IMR-90 (cell line): ENCODE data around the gene RALGPS1. TPM values are rescaled to one million over a fixed set of nuclear protein-coding genes. Genes with fewer than 3 reads are reported as not detected.
A peak's percentile ranks its signal among the peaks of the same experiment; 100 is the strongest.

Source experiments
- ATAC-seq: fragments of 200-7000 bp; cut with Tn5 transposase; 2 replicates; pipeline ENCODE4 v1.9.1; 2020; ENCODE audit warnings: low read depth, mild to moderate bottlenecking, moderate library complexity
- BruUV-seq: library from RNA; stranded (reverse); fragments of 400-500 nt; replicated peaks from 2 replicates; lab custom pipeline; 2021; lab: Mats Ljungman, UMichigan
- CTCF ChIA-PET: fragments of 300-600 bp; formaldehyde crosslinking; extraction: SDS; loops from one replicate; lab custom pipeline; 2021; ENCODE audit warnings: antibody characterized with exemption; lab: Yijun Ruan, JAX
- POLR2A ChIA-PET: fragments of 300-600 bp; sonication (Branson Sonifier 250); formaldehyde crosslinking; loops from one replicate; lab custom pipeline; 2022; ENCODE audit warnings: antibody characterized with exemption; ENCODE audit not compliant: unreplicated experiment; lab: Charles Lee
- DNase-seq: peaks from one replicate; pipeline ENCODE4 v3.0.0; 2013
- H2AFZ ChIP-seq: replicated peaks from 2 replicates; pipeline ENCODE3; 2013; ENCODE audit warnings: low read length, mild to moderate bottlenecking; ENCODE audit not compliant: poor library complexity
- H2AK5ac ChIP-seq: 2 replicates; pipeline ENCODE4 v1.6.1; 2013; ENCODE audit warnings: low read depth, low read length, inconsistent platforms
- H2AK9ac ChIP-seq: replicated peaks from 2 replicates; pipeline ENCODE3; 2013; ENCODE audit warnings: mild to moderate bottlenecking, low read depth, low read length, moderate library complexity; ENCODE audit not compliant: poor library complexity
- H2BK120ac ChIP-seq: 2 replicates; pipeline ENCODE4 v1.6.1; 2013; ENCODE audit warnings: low read depth, low read length, inconsistent platforms
- H2BK15ac ChIP-seq: 3 replicates; pipeline ENCODE4 v1.6.1; 2013; ENCODE audit warnings: low read depth, low read length, inconsistent platforms
- H2BK20ac ChIP-seq: 2 replicates; pipeline ENCODE4 v1.6.1; 2013; ENCODE audit warnings: low read depth, mild to moderate bottlenecking, inconsistent platforms, low read length, moderate library complexity
- H2BK5ac ChIP-seq: 2 replicates; pipeline ENCODE4 v1.6.1; 2013; ENCODE audit warnings: mild to moderate bottlenecking, low read depth, low read length, inconsistent platforms; ENCODE audit not compliant: poor library complexity, severe bottlenecking
- H3K14ac ChIP-seq: replicated peaks from 2 replicates; pipeline ENCODE4 v1.6.1; 2013; ENCODE audit warnings: low read depth, low read length, inconsistent platforms
- H3K18ac ChIP-seq: 2 replicates; pipeline ENCODE4 v1.6.1; 2013; ENCODE audit warnings: low read depth, low read length, control low read depth
- H3K23ac ChIP-seq: 2 replicates; pipeline ENCODE4 v1.6.1; 2013; ENCODE audit warnings: low read depth, low read length, inconsistent platforms
- H3K27ac ChIP-seq: 2 replicates; pipeline ENCODE4 v1.5.1; 2013; ENCODE audit warnings: mild to moderate bottlenecking, control low read depth, low read length; ENCODE audit not compliant: insufficient read depth
- H3K27me3 ChIP-seq: 2 replicates; pipeline ENCODE4 v1.6.1; 2013; ENCODE audit warnings: low read length; ENCODE audit not compliant: control insufficient read depth, insufficient read depth
- H3K36me3 ChIP-seq: 2 replicates; pipeline ENCODE4 v1.6.1; 2013; ENCODE audit warnings: low read length, mixed read lengths; ENCODE audit not compliant: control insufficient read depth, insufficient read depth
- H3K4ac ChIP-seq: 2 replicates; pipeline ENCODE4 v1.6.1; 2013; ENCODE audit warnings: low read depth, low read length, inconsistent platforms
- H3K4me1 ChIP-seq: 2 replicates; pipeline ENCODE4 v1.6.1; 2013; ENCODE audit warnings: low read length, mixed read lengths; ENCODE audit not compliant: control insufficient read depth, insufficient read depth
- H3K4me2 ChIP-seq: 2 replicates; pipeline ENCODE4 v1.6.1; 2013; ENCODE audit warnings: low read depth, mild to moderate bottlenecking, control low read depth, low read length, moderate library complexity
- H3K4me3 ChIP-seq: 2 replicates; pipeline ENCODE4 v1.5.1; 2013; ENCODE audit warnings: low read depth, mild to moderate bottlenecking, control low read depth, low read length, moderate library complexity; ENCODE audit not compliant: insufficient read depth
- H3K56ac ChIP-seq: 2 replicates; pipeline ENCODE4 v1.6.1; 2013; ENCODE audit warnings: low read length, inconsistent platforms; ENCODE audit not compliant: insufficient read depth; ENCODE audit errors: extremely low read depth
- H3K79me1 ChIP-seq, 2 experiments: 2 replicates each; pipeline ENCODE4 v1.6.1; 2013; ENCODE audit warnings: low read length in 2 of 2, inconsistent platforms in 1 of 2, low read depth in 1 of 2
- H3K9ac ChIP-seq: 2 replicates; pipeline ENCODE4 v1.6.1; 2013; ENCODE audit warnings: low read depth, low read length, control low read depth
- H3K9me1 ChIP-seq: 2 replicates; pipeline ENCODE4 v1.6.1; 2013; ENCODE audit warnings: low read length, inconsistent platforms; ENCODE audit not compliant: insufficient read depth
- H3K9me3 ChIP-seq: 2 replicates; pipeline ENCODE4 v1.6.1; 2013; ENCODE audit warnings: low read length; ENCODE audit not compliant: control insufficient read depth, insufficient read depth
- H4K20me1 ChIP-seq: 2 replicates; pipeline ENCODE4 v1.6.1; 2013; ENCODE audit warnings: low read length, inconsistent platforms; ENCODE audit not compliant: insufficient read depth
- H4K5ac ChIP-seq: 2 replicates; pipeline ENCODE4 v1.6.1; 2013; ENCODE audit warnings: mild to moderate bottlenecking, low read depth, low read length, control low read depth
- H4K8ac ChIP-seq, 2 experiments: 2 replicates each; pipeline ENCODE4 v1.6.1; 2013; ENCODE audit warnings: low read depth in 2 of 2, low read length in 2 of 2, control low read depth in 1 of 2, inconsistent platforms in 1 of 2
- H4K91ac ChIP-seq: 2 replicates; pipeline ENCODE4 v1.6.1; 2013; ENCODE audit warnings: low read depth, low read length, inconsistent platforms; ENCODE audit not compliant: insufficient read depth
- BHLHE40 ChIP-seq: fragments of 150-350 bp; IDR thresholded peaks from 2 replicates; pipeline ENCODE4 v1.6.1; 2016; ENCODE audit warnings: mild to moderate bottlenecking, low read depth, low read length
- CEBPB ChIP-seq: IDR thresholded peaks from 2 replicates; pipeline ENCODE4 v1.6.1; 2012; ENCODE audit warnings: low read depth, low read length, improper control_type of control experiment
- CHD1 ChIP-seq: IDR thresholded peaks from 2 replicates; pipeline ENCODE4 v1.6.1; 2012; ENCODE audit warnings: low read depth, low read length, improper control_type of control experiment
- ELK1 ChIP-seq: fragments of 150-350 bp; IDR thresholded peaks from 2 replicates; pipeline ENCODE4 v1.6.1; 2016; ENCODE audit warnings: low read depth, mild to moderate bottlenecking, low read length, moderate library complexity, borderline replicate concordance
- FOS ChIP-seq: fragments of 150-350 bp; IDR thresholded peaks from 2 replicates; pipeline ENCODE4 v1.6.1; 2016; ENCODE audit warnings: low read depth, low read length
- MAFK ChIP-seq: IDR thresholded peaks from 2 replicates; pipeline ENCODE4 v1.6.1; 2012; ENCODE audit warnings: low read depth, low read length, improper control_type of control experiment
- MAZ ChIP-seq: IDR thresholded peaks from 2 replicates; pipeline ENCODE4 v1.6.1; 2012; ENCODE audit warnings: low read depth, mild to moderate bottlenecking, low read length, improper control_type of control experiment, moderate library complexity, borderline replicate concordance
- MXI1 ChIP-seq: IDR thresholded peaks from 2 replicates; pipeline ENCODE4 v1.6.1; 2012; ENCODE audit warnings: low read depth, mild to moderate bottlenecking, low read length, moderate library complexity, borderline replicate concordance
- NFE2L2 ChIP-seq: fragments of 150-350 bp; IDR thresholded peaks from 2 replicates; pipeline ENCODE4 v1.6.1; 2016; ENCODE audit warnings: low read depth, mild to moderate bottlenecking, low read length
- POLR2A ChIP-seq: IDR thresholded peaks from 2 replicates; pipeline ENCODE4 v1.6.1; 2012; ENCODE audit warnings: mild to moderate bottlenecking, low read depth, low read length
- RAD21 ChIP-seq: IDR thresholded peaks from 2 replicates; pipeline ENCODE4 v1.6.1; 2012; ENCODE audit warnings: low read length, improper control_type of control experiment
- RCOR1 ChIP-seq: IDR thresholded peaks from 2 replicates; pipeline ENCODE4 v1.6.1; 2012; ENCODE audit warnings: mild to moderate bottlenecking, low read length, improper control_type of control experiment; ENCODE audit not compliant: insufficient replicate concordance
- RFX5 ChIP-seq: IDR thresholded peaks from 2 replicates; pipeline ENCODE4 v1.8.0; 2012; ENCODE audit warnings: low read depth, mild to moderate bottlenecking, low read length, moderate library complexity
- SMC3 ChIP-seq: fragments of 150-350 bp; IDR thresholded peaks from 2 replicates; pipeline ENCODE4 v1.6.1; 2016; ENCODE audit warnings: low read depth, mild to moderate bottlenecking, antibody characterized with exemption, low read length, moderate library complexity
- USF2 ChIP-seq: fragments of 150-350 bp; IDR thresholded peaks from 2 replicates; pipeline ENCODE4 v1.6.1; 2017; ENCODE audit warnings: mild to moderate bottlenecking, antibody characterized with exemption, low read length, low read depth
- WGBS, 2 experiments: methylation state at CpG; one replicate each; pipeline versions ENCODE4 v1.1.5 to v1.1.7; 2013; ENCODE audit warnings: missing lambda C conversion rate in 2 of 2; ENCODE audit not compliant: insufficient read length in 1 of 2; ENCODE audit errors: extremely low coverage in 2 of 2; 5-methylcytosine and 5-hydroxymethylcytosine counted together
- dilution Hi-C: fragments of 300-500 bp; cut with HindIII; formaldehyde crosslinking; loops from one replicate; pipeline ENCODE4 v1.14.3; 2018; ENCODE audit warnings: low sequenced_read_pairs; ENCODE audit not compliant: unreplicated experiment
- in situ Hi-C: fragments of 300-500 bp; cut with MboI; formaldehyde crosslinking; loops from 3 replicates; pipeline ENCODE4 v1.14.3; 2019; ENCODE audit warnings: low sequenced_read_pairs, inconsistent platforms, mixed read lengths
- intact Hi-C: fragments of 100-400 bp; cut with micrococcal nuclease; formaldehyde crosslinking; loops from 2 replicates; pipeline ENCODE4 v1.10.0; 2022
- polyA plus RNA-seq, 3 experiments: library from polyadenylated mRNA; depleted of rRNA; stranded (reverse); fragments of >200 nt; gene quantifications; 2 replicates each; pipeline ENCODE4 v1.2.3, GENCODE V29; 2012; ENCODE audit warnings: low replicate concordance in 1 of 3
- total RNA-seq: library from RNA; depleted of rRNA; stranded (reverse); fragments of >200 nt; gene quantifications from 2 replicates; pipeline ENCODE4 v1.2.3, GENCODE V29; 2012
- TF ChIP-seq, protein P1 (sequence below): conservative IDR thresholded peaks from 2 replicates; pipeline ENCODE4 v1.5.1; 2012; ENCODE audit warnings: mild to moderate bottlenecking, low read depth, low read length, improper control_type of control experiment

The RALGPS1 gene
- total and polyA plus RNA-seq, 2 of the 4 experiments (the other 2 are of a cell fraction) = 0.90 to 2.8 TPM

- Histone ChIP-seq H3K79me1 (no peaks in the 10 kb centered on the region; a peak in 1 of 4 replicates), H3K27ac (no peak overlapping the region), H3K27me3 (no peaks in the 10 kb centered on the region), H3K14ac (peak overlapping the region; percentile 58), H3K9ac (no peak overlapping the region), H3K23ac (no peak overlapping the region), H2BK15ac (peak overlapping the region; percentile 63; the same call in 2 of the 3 replicates), H3K56ac (no peak overlapping the region), H4K5ac (no peak overlapping the region), H3K4me3 (no peak overlapping the region), H3K4me2 (no peak overlapping the region), H3K4ac (peak overlapping the region; percentile 84), H3K9me1 (peaks cover 18% of the 10 kb centered on the region), H4K8ac (peak overlapping the region; percentile 14 to 60; a peak in 3 of 4 replicates), H3K9me3 (no peaks in the 10 kb centered on the region), H2AK5ac (peak overlapping the region; percentile 88), H4K20me1 (no peaks in the 10 kb centered on the region), H3K4me1 (peaks cover 4% of the 10 kb centered on the region), H4K91ac (peak overlapping the region; percentile 77), H2BK5ac (no peak overlapping the region), H3K36me3 (no peaks in the 10 kb centered on the region), H3K18ac (no peak overlapping the region), H2AFZ (peak overlapping the region; percentile 37), H2AK9ac (no peak overlapping the region), H2BK120ac (peak overlapping the region; percentile 90), H2BK20ac (peak overlapping the region; percentile 85; the same call in 1 of the 2 replicates)
- no TSS peak for BruUV-seq
- no CpG with 5 or more reads among the region's 3 CpGs for WGBS, 2 experiments
- CTCF ChIA-PET = no interaction called here
- no peak for DNase-seq
- in situ Hi-C loops = no loop called here
- TF ChIP-seq FOS (no peak), CEBPB (no peak), RCOR1 (no peak), POLR2A (no peak), RAD21 (no peak), MAFK (no peak), BHLHE40 (no peak), SMC3 (no peak), MAZ (no peak), MXI1 (no peak), CHD1 (no peak), NFE2L2 (no peak), ELK1 (no peak), USF2 (no peak), RFX5 (no peak)
- TF ChIP-seq, protein P1, sequence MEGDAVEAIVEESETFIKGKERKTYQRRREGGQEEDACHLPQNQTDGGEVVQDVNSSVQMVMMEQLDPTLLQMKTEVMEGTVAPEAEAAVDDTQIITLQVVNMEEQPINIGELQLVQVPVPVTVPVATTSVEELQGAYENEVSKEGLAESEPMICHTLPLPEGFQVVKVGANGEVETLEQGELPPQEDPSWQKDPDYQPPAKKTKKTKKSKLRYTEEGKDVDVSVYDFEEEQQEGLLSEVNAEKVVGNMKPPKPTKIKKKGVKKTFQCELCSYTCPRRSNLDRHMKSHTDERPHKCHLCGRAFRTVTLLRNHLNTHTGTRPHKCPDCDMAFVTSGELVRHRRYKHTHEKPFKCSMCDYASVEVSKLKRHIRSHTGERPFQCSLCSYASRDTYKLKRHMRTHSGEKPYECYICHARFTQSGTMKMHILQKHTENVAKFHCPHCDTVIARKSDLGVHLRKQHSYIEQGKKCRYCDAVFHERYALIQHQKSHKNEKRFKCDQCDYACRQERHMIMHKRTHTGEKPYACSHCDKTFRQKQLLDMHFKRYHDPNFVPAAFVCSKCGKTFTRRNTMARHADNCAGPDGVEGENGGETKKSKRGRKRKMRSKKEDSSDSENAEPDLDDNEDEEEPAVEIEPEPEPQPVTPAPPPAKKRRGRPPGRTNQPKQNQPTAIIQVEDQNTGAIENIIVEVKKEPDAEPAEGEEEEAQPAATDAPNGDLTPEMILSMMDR = no peak
- intact Hi-C loops = no loop called here
- no peak for ATAC-seq
- dilution Hi-C loops = no loop called here
- POLR2A ChIA-PET = no interaction called here
Measured at GRCh38 chr9:127050152-127050551, 135.6 kb downstream of the RALGPS1 start.
